IPS-15b (cell line): ENCODE results near the gene TMEM271.
"Not testable (repeated sequence)": the region's sequence is repeated elsewhere in the genome, so short reads cannot be mapped to it uniquely, and the experiment has no call there.

Experiments used
- H3K27me3 ChIP-seq: one replicate; pipeline ENCODE4 v1.6.1; 2013; ENCODE audit warnings: low read length; ENCODE audit not compliant: control insufficient read depth, insufficient read depth
- H3K36me3 ChIP-seq: one replicate; pipeline ENCODE4 v1.6.1; 2013; ENCODE audit warnings: low read length; ENCODE audit not compliant: control insufficient read depth, insufficient read depth
- H3K4me1 ChIP-seq: one replicate; pipeline ENCODE4 v1.6.1; 2013; ENCODE audit warnings: mild to moderate bottlenecking, low read length; ENCODE audit not compliant: control insufficient read depth, insufficient read depth
- H3K4me3 ChIP-seq: one replicate; pipeline ENCODE4 v1.5.1; 2013; ENCODE audit warnings: low read depth, low read length
- H3K9ac ChIP-seq: one replicate; pipeline ENCODE4 v1.6.1; 2013; ENCODE audit warnings: low read depth, mild to moderate bottlenecking, low read length
- H3K9me3 ChIP-seq: one replicate; pipeline ENCODE4 v1.6.1; 2013; ENCODE audit warnings: mild to moderate bottlenecking, low read length; ENCODE audit not compliant: control insufficient read depth, insufficient read depth

Gene TMEM271

DNA sequence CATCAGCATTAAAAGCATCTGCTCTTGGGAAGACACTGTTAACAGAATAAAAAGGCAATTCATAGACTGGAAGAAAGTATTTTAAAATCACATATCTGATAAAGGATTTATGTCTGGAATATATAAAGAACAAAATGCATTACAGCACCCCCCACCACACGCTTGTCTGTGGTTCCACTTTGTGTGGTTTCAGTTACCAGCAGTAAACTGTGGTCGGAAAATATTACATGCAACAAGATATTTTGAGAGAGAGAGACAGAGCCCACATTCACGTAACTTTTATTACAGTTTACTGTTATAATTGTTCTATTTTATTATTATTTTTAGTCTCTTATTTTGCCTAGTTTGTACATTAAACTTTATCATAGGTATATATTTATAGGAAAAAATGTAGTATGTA lies 28.0 kb upstream of the TMEM271 start:
- no peaks in the 10 kb centered on the region for H3K9me3 ChIP-seq
- H3K9ac ChIP-seq = no peak overlapping the region
- H3K4me3 ChIP-seq = no peak overlapping the region
- H3K36me3 ChIP-seq = no peaks in the 10 kb centered on the region
- no peaks in the 10 kb centered on the region for H3K4me1 ChIP-seq
- H3K27me3 ChIP-seq = no peaks in the 10 kb centered on the region

DNA sequence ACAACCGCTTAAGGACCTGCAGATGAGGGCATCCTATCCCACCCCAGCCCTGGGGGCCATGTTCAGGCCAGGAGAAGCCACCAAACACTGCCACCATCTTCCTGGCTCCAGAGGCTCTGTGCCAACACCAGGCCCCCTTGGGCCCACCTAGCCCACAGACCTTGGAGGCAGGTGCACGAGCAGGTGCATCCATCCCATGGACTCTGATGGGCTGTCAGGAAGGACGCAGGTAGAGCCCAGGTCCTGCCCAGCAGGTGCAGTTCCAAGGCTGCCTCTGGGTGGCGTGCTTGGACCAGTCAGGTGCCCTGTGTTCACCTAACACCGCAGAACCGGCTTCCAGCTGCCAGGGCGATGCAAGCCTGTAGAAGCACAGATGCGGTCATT lies 26.5 kb upstream of the TMEM271 start:
- no peaks in the 10 kb centered on the region for H3K36me3 ChIP-seq
- no peak overlapping the region for H3K4me3 ChIP-seq
- H3K4me1 ChIP-seq = no peaks in the 10 kb centered on the region
- H3K9ac ChIP-seq = no peak overlapping the region
- no peaks in the 10 kb centered on the region for H3K27me3 ChIP-seq
- no peaks in the 10 kb centered on the region for H3K9me3 ChIP-seq

DNA sequence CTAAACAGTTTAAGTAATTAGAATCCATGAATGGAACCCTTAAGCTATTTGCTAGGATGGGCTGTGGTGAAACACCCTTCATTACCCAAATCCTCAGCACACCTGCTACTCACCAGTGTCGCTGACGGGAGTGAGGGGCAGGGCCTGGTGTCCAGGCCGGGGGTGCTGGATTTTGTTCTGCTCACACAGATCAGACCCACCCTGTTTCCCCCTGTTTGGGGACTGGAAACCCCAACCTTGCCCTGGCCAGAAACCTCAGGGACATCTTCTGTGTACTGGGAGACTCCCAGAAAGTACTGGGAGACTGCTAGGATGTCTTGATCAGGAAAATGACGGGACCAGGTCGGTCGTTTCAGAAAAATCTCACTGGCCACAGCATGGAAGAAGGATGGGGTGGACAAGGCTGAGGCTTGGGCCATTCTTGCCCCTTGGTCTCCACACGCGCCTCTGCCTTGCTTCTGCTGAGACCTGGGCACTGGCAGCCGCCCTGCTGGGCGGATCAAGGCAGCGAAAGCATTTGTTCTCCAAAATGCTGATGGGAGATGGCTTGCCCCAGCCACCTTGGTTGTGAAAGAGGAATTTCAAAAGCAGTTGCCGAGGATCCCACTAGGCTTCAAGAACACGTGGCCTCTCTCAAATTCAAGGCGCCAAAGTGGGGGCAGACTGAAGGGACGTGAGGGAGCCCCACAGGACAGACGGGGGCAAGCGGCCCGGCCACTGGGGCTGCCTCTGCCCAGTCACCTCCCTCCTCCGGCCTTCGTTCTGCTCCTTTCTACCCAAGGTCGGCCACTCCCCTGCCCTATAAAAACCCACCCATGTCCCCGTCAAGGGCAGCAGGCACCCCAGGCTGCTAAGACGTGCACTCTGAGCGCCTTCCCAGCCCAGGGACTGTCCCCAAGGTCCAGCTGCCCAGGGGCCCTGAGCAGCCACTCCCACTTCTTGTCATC lies 25.8 kb upstream of the TMEM271 start:
- Histone ChIP-seq H3K4me3 (no peak overlapping the region), H3K36me3 (no peaks in the 10 kb centered on the region), H3K4me1 (no peaks in the 10 kb centered on the region), H3K27me3 (no peaks in the 10 kb centered on the region), H3K9me3 (no peaks in the 10 kb centered on the region), H3K9ac (no peak overlapping the region)

DNA sequence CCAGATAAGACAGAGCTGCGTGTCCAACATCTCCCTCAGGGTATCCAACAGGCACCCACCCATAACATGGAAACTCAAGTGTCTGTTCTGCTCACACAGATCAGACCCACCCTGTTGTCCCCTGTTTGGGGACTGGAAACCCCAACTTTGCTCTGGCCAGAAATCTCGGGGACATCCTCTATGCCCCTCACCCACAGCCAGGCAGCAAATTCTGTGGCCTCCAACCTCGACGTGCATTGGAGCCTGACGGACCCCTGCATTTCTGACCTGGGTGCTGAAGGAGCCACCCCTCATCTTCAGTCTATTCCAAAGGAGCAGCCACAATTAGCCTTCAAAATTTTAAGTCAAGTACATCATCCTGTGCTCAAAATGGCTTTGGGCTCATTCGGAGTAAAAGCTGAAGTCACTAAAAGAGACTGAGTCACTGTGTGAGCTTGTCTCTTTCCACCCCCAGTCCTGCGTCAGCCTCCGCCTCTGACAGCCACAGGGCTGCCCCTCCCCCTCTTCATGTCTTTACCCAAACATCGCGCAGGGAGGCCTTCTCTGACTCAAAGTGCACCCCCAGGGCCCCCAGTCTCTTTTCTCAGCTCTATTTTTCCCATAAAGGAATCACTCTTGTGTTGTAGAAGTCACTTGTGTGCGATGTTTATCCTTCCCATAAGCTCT lies 24.9 kb upstream of the TMEM271 start:
- Histone ChIP-seq H3K27me3 (no peaks in the 10 kb centered on the region), H3K36me3 (no peaks in the 10 kb centered on the region), H3K9me3 (no peaks in the 10 kb centered on the region), H3K4me1 (no peaks in the 10 kb centered on the region), H3K4me3 (no peak overlapping the region), H3K9ac (no peak overlapping the region)

DNA sequence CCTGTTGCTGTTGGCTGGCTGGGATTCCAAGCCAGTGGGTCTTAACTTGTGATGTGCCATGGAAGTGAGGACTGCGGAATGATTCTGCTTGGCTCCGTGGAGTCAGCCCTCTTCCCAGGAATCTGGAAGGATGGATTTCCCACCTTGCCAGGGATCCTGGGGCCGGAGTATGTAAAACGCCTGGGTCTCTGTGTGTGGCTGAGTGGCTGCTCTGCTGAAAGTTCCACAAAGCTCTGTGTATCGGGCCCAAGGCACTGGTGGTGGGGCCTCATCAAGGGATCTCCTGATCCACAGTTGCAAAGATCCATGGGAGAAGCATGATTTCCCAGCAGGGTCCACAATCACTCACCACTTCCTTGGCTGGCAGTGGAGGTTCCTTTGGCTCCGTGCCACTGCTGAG lies 24.1 kb upstream of the TMEM271 start:
- no peaks in the 10 kb centered on the region for H3K4me1 ChIP-seq
- no peak overlapping the region for H3K9ac ChIP-seq
- no peak overlapping the region for H3K4me3 ChIP-seq
- H3K36me3 ChIP-seq = no peaks in the 10 kb centered on the region
- no peaks in the 10 kb centered on the region for H3K27me3 ChIP-seq
- H3K9me3 ChIP-seq = no peaks in the 10 kb centered on the region

DNA sequence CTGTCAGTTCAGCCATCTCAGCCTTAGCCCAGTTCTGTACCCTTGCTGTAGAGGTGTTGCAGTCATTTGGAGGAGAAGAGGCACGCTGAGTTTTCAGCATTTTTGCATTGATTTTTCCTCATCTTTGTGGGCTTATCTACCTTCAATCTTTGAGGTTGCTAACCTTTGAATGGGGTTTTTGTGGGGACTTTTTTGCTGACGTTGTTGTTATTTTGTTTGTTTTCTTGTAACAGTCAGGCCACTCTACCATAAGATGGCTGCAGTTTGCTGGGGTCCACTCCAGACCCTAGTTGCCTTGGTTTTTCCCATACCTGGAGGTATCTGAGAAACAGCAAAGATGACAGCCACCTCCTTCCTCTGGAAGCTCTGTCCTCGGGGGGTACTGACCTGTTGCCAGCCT lies 22.8 kb upstream of the TMEM271 start:
- Histone ChIP-seq H3K4me3 (no peak overlapping the region), H3K36me3 (no peaks in the 10 kb centered on the region), H3K4me1 (no peaks in the 10 kb centered on the region), H3K9me3 (no peaks in the 10 kb centered on the region), H3K9ac (no peak overlapping the region), H3K27me3 (no peaks in the 10 kb centered on the region)

DNA sequence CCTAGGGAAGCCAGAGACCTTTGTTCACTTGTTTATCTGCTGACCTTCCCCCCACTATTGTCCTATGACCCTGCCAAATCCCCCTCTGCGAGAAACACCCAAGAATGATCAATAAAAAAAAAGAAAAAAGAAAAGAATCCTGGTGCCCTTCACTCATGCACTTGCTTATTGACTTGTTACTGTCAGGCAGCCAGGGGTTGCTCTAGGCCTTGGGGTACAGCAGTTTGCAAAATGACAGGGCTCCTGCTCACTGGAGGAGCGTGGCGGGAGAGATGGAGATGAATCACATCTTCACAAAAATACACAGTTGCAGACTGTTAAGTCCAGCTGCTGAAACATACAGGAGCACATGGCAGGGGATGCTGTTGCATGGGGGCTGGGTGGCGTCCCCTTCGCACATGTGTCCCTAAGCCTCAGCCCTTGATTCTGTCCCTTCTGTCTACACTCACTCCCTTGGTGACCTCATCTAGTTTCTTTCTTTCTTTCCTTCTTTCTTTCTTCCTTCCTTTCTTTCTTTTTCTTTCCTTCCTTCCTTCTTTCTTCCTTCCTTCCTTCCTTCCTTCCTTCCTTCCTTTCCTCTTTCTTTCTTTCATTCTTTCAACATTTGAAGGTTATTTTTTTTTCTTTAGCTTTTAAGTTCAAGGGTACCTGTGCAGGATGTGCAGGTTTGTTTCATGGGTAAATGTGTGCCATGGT lies 16.9 kb upstream of the TMEM271 start:
- Histone ChIP-seq H3K9ac (no peak overlapping the region), H3K36me3 (no peaks in the 10 kb centered on the region), H3K9me3 (no peaks in the 10 kb centered on the region), H3K27me3 (no peaks in the 10 kb centered on the region), H3K4me1 (no peaks in the 10 kb centered on the region), H3K4me3 (no peak overlapping the region)

DNA sequence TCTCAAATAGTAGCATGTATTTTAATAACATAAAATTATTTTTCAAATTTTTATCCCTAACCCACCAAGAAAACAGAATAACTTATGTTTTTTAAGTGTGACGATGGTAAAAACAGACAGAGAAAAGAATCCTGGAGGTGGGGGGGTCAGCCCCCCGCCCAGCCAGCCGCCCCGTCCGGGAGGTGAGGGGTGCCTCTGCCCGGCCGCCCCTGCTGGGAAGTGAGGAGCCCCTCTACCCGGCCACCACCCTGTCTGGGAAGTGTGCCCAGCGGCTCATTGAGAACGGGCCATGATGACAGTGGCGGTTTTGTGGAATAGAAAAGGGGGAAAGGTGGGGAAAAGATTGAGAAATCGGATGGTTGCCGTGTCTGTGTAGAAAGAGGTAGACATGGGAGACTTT lies 16.1 kb upstream of the TMEM271 start:
- not testable (repeated sequence) for H3K4me3 ChIP-seq, H3K27me3 ChIP-seq, H3K9ac ChIP-seq, H3K9me3 ChIP-seq, H3K36me3 ChIP-seq, H3K4me1 ChIP-seq

DNA sequence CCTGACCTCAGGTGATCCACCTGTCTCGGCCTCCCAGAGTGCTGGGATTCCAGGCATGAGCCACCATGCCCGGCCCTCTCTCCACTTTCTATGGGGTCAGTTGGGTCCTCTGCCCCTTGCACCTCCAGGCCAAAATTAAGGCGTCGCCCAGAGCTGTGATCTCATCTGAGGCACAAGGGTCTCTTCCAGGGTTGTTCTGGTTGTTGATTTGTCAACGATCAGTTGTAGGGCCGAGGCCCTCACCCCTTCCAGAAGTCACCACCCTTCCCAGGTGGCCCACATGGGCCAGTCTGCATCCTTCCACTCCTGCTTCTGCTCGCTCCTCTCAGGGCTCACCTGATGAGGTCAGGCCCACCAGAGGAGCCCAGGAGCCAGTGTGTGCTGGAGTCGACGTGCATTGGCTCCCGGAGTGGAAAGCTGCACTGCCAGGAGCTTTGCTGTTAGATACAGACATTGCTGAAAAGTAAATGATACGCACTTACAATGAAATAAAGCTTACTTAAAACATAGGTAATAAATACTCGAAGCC lies 14.3 kb upstream of the TMEM271 start:
- H3K4me1 ChIP-seq = no peaks in the 10 kb centered on the region
- no peak overlapping the region for H3K9ac ChIP-seq
- no peaks in the 10 kb centered on the region for H3K9me3 ChIP-seq
- H3K27me3 ChIP-seq = no peaks in the 10 kb centered on the region
- no peaks in the 10 kb centered on the region for H3K36me3 ChIP-seq
- H3K4me3 ChIP-seq = no peak overlapping the region

DNA sequence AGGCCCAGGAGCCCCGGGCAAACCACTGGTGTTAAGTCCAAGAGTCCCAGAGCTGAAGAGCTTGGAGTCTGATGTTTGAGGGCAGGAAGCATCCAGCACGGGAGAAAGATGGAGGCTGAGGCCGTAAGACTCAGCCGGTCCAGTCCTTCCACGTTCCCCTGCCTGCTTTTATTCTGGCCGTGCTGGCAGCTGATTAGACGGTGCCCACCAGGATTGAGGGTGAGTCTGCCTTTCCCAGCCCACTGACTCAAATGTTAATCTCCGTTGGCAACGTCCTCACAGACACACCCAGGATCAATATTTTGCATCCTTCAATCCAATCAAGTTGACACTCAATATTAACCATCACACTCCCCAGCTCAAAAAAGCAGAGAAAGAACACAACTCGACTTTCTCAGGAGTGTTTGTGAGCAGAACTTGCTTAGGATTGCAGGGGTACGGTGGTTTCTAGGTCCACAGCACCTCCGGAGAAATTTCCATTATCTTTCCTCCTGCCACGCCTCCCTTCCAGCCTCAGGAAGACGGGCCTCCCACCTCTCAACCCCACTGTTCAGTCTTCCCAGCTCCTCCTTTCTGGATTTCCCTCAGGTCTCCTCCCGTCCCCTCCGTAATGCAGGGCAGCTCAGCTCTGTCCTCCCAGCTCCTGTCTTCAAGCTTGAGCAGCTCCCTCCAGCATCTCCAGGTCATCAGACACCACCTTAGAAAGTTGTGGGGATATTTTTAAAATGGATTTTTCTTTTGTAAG lies 13.3 kb upstream of the TMEM271 start:
- H3K4me1 ChIP-seq = no peaks in the 10 kb centered on the region
- H3K4me3 ChIP-seq = no peak overlapping the region
- no peaks in the 10 kb centered on the region for H3K36me3 ChIP-seq
- no peaks in the 10 kb centered on the region for H3K27me3 ChIP-seq
- H3K9ac ChIP-seq = no peak overlapping the region
- no peaks in the 10 kb centered on the region for H3K9me3 ChIP-seq

DNA sequence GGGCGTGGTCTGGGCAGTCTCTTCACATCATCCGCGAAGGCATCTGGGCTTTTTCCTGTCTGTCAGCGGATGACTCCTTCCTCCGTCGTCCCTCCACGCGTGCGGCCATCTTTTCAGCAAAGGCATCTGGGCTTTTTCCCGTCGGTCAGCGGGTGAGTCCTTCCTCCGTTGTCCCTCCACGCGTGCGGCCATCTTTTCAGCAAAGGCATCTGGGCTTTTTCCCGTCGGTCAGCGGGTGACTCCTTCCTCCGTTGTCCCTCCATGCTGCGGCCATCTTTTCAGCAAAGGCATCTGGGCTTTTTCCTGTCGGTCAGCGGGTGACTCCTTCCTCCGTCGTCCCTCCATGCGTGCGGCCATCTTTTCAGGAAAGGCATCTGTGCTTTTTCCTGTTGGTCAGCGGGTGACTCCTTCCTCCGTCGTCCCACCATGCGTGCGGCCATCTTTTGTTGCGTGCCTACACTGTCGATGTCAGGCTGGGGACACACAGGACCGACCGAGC lies 12.3 kb upstream of the TMEM271 start:
- H3K4me3 ChIP-seq = no peak overlapping the region

More for the DNA sequence above, 12.3 kb upstream of the TMEM271 start:
- no peaks in the 10 kb centered on the region for H3K27me3 ChIP-seq
- H3K36me3 ChIP-seq = no peaks in the 10 kb centered on the region
- no peaks in the 10 kb centered on the region for H3K9me3 ChIP-seq
- no peak overlapping the region for H3K9ac ChIP-seq
- no peaks in the 10 kb centered on the region for H3K4me1 ChIP-seq
